Astrocyte (in vitro differentiated cells and primary cell): ENCODE results near the gene NECTIN1. TPM values are rescaled to one million over a fixed set of nuclear protein-coding genes. Genes with fewer than 3 reads are reported as not detected.

Source experiments
- DNase-seq: peaks from one replicate; pipeline ENCODE4 v3.0.0-alpha.2; 2010; ENCODE audit warnings: low read depth
- FAIRE-seq: peaks from 2 replicates; lab custom pipeline; 2011; peaks lifted over from hg19 to GRCh38; lab: Jason Lieb, UNC
- H2AFZ ChIP-seq: 2 replicates; pipeline ENCODE4 v1.6.0; 2012; ENCODE audit warnings: low read depth, low read length, inconsistent platforms
- H3K27ac ChIP-seq: 2 replicates; pipeline ENCODE4 v1.5.1; 2011; ENCODE audit warnings: low read depth, low read length, inconsistent platforms
- H3K27me3 ChIP-seq: 2 replicates; pipeline ENCODE4 v1.6.0; 2011; ENCODE audit warnings: low read length, inconsistent platforms; ENCODE audit not compliant: insufficient read depth
- H3K36me3 ChIP-seq: 2 replicates; pipeline ENCODE4 v1.5.1; 2011; ENCODE audit warnings: low read length, inconsistent platforms; ENCODE audit not compliant: insufficient read depth
- H3K4me1 ChIP-seq: 2 replicates; pipeline ENCODE4 v1.5.1; 2011; ENCODE audit warnings: low read length, inconsistent platforms; ENCODE audit not compliant: insufficient read depth
- H3K4me2 ChIP-seq: 2 replicates; pipeline ENCODE4 v1.6.0; 2012; ENCODE audit warnings: low read length, inconsistent platforms
- H3K4me3 ChIP-seq: 2 replicates; pipeline ENCODE4 v1.5.1; 2011; ENCODE audit warnings: low read depth, mild to moderate bottlenecking, low read length, inconsistent platforms; ENCODE audit not compliant: insufficient read depth
- H3K79me2 ChIP-seq: 2 replicates; pipeline ENCODE4 v1.6.0; 2012; ENCODE audit warnings: mild to moderate bottlenecking, low read length, inconsistent platforms; ENCODE audit not compliant: insufficient read depth
- H3K9ac ChIP-seq: 2 replicates; pipeline ENCODE4 v1.6.0; 2012; ENCODE audit warnings: mild to moderate bottlenecking, low read length, inconsistent platforms
- H3K9me3 ChIP-seq: 2 replicates; pipeline ENCODE4 v1.5.1; 2012; ENCODE audit warnings: low read depth, mild to moderate bottlenecking, low read length, inconsistent platforms; ENCODE audit not compliant: insufficient read depth
- H4K20me1 ChIP-seq: 2 replicates; pipeline ENCODE4 v1.6.0; 2012; ENCODE audit warnings: low read length, inconsistent platforms; ENCODE audit not compliant: insufficient read depth
- H3K27ac Mint-ChIP-seq: one replicate; pipeline ENCODE4 v1.8.0; 2021; ENCODE audit warnings: mild to moderate bottlenecking, mixed read lengths; ENCODE audit not compliant: unreplicated experiment
- H3K27me3 Mint-ChIP-seq: one replicate; pipeline ENCODE4 v1.8.0; 2021; ENCODE audit warnings: low read depth, mixed read lengths; ENCODE audit not compliant: unreplicated experiment
- H3K36me3 Mint-ChIP-seq: one replicate; pipeline ENCODE4 v1.8.0; 2021; ENCODE audit warnings: low read depth, mixed read lengths; ENCODE audit not compliant: unreplicated experiment
- H3K4me1 Mint-ChIP-seq: one replicate; pipeline ENCODE4 v1.8.0; 2021; ENCODE audit warnings: low read depth, mixed read lengths; ENCODE audit not compliant: unreplicated experiment
- H3K4me3 Mint-ChIP-seq: one replicate; pipeline ENCODE4 v1.8.0; 2021; ENCODE audit warnings: mild to moderate bottlenecking, moderate library complexity, mixed read lengths; ENCODE audit not compliant: unreplicated experiment
- H3K9me3 Mint-ChIP-seq: one replicate; pipeline ENCODE4 v1.8.0; 2021; ENCODE audit warnings: mild to moderate bottlenecking, mixed read lengths; ENCODE audit not compliant: unreplicated experiment
- CTCF ChIP-seq: IDR thresholded peaks from 2 replicates; pipeline ENCODE4 v1.5.1; 2011; ENCODE audit warnings: low read depth, mild to moderate bottlenecking, inconsistent platforms, low read length, moderate library complexity; ENCODE audit not compliant: insufficient read depth
- EZH2 ChIP-seq: IDR thresholded peaks from 2 replicates; pipeline ENCODE4 v1.6.1; 2012; ENCODE audit warnings: mild to moderate bottlenecking, low read length, inconsistent platforms; ENCODE audit not compliant: insufficient read depth
- total RNA-seq: library from RNA; stranded (reverse); gene quantifications from 2 replicates; pipeline ENCODE4 v1.2.1, GENCODE V29; 2021

NECTIN1 gene
- total RNA-seq, 1 donor from 2014 or later, result 17.7 TPM

DNA sequence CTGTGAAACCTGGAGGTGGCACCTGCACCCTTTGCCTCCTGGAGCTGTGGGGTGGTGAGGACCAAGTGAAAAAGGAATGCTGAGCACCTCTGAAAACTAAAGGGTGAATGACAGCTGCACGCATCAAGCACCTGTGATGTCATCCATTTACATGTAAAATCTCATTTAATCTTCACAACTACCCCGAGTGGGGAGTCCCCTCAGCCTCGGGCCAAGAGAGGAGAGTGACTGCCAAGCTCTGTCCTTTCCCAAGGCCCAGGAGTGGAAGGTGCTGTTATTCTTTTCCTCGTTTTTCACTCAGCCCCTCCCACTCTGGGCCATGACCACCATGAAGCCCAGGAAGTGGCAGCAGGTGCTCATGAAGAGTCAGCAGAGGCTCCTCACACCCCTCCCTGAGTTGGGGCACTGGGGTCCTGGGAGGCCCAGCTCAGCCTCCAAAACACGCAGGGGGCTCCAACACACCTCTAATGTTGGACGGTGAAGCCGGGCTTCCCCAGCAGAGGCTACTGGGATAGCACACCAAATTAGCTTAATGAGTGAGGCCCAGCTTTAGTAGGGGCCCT lies 35.7 kb downstream of the NECTIN1 start:
- TF ChIP-seq CTCF, result no peak
- TF ChIP-seq EZH2, result no peak
- FAIRE-seq (no peak), DNase-seq (no peak)
- H3K9ac ChIP-seq, result no peak overlapping the region
- H3K4me2 ChIP-seq, result no peak overlapping the region
- no peak overlapping the region for H3K4me3 ChIP-seq
- no peaks in the 10 kb centered on the region for H3K79me2 ChIP-seq
- peaks cover 20% of the 10 kb centered on the region for H3K4me1 Mint-ChIP-seq
- peaks cover 41% of the 10 kb centered on the region for H4K20me1 ChIP-seq
- H3K36me3 Mint-ChIP-seq, result no peaks in the 10 kb centered on the region
- peaks cover 26% of the 10 kb centered on the region for H3K27me3 Mint-ChIP-seq
- no peak overlapping the region for H3K27ac Mint-ChIP-seq
- no peak overlapping the region for H3K4me3 Mint-ChIP-seq
- no peaks in the 10 kb centered on the region for H3K9me3 ChIP-seq
- H3K36me3 ChIP-seq, result no peaks in the 10 kb centered on the region
- no peak overlapping the region for H3K27ac ChIP-seq
- no peaks in the 10 kb centered on the region for H3K9me3 Mint-ChIP-seq
- H3K4me1 ChIP-seq, result peaks cover 6% of the 10 kb centered on the region
- no peak overlapping the region for H2AFZ ChIP-seq
- no peaks in the 10 kb centered on the region for H3K27me3 ChIP-seq

GRCh38 chr11:119692540-119692820 lies 36.5 kb downstream of the NECTIN1 start:
- peaks cover 20% of the 10 kb centered on the region for H3K4me1 Mint-ChIP-seq
- Histone ChIP-seq H3K27me3 (no peaks in the 10 kb centered on the region), H3K4me2 (no peak overlapping the region), H3K79me2 (no peaks in the 10 kb centered on the region), H2AFZ (no peak overlapping the region), H3K9me3 (no peaks in the 10 kb centered on the region), H3K36me3 (no peaks in the 10 kb centered on the region), H3K9ac (no peak overlapping the region), H3K4me3 (no peak overlapping the region), H3K4me1 (peaks cover 6% of the 10 kb centered on the region), H4K20me1 (peaks cover 43% of the 10 kb centered on the region), H3K27ac (no peak overlapping the region)
- no peak for FAIRE-seq
- no peaks in the 10 kb centered on the region for H3K9me3 Mint-ChIP-seq
- H3K27ac Mint-ChIP-seq, result no peak overlapping the region
- peaks cover 31% of the 10 kb centered on the region for H3K27me3 Mint-ChIP-seq
- DNase-seq, result no peak
- no peaks in the 10 kb centered on the region for H3K36me3 Mint-ChIP-seq
- no peak overlapping the region for H3K4me3 Mint-ChIP-seq
- TF ChIP-seq EZH2 (no peak), CTCF (no peak)

DNA sequence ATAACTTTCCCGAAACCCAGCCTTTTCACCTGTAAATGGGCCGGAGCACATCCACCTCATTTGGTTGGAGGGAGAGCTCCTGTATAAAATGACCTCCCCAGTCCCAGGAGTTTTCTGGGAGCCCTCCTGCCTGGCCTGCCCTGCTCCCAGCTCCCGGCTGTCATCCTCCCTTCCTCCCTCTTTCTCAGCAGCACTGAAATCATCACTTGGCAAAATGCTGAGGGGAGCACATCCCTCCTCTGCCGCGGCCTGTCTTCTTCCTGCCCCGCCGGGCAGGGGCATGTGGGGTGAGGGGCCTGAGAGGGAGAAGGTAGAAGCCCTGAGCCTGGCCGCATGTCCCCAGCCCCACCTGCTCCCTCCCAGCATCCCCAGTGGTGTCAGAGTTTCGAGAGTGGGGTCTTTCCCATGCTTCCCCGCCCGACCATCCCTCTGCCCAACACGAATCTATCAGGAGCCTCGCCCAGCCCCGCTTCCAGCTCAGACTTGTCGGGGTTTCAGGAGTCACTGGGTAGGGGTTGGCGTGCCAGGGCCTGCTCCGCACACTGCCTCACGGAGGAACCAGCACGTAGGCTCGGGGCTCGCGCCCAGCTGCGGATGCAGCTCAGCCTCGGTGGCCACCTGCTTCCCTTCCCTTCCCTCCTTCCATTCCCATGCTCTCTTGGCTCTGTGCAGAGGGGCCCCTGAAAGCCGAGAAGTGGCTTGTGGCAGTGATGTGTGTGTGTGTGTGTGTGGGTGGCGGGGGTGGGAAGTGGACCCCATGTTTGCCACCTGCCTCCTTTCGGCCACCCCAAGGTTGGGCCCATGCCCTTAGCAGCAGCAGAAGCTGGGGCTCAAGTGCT lies 37.1 kb downstream of the NECTIN1 start:
- H3K79me2 ChIP-seq, result no peaks in the 10 kb centered on the region
- FAIRE-seq, result no peak

More for the DNA sequence above, 37.1 kb downstream of the NECTIN1 start:
- H3K9me3 Mint-ChIP-seq, result no peaks in the 10 kb centered on the region
- peaks cover 6% of the 10 kb centered on the region for H3K4me1 ChIP-seq
- no peaks in the 10 kb centered on the region for H3K27me3 ChIP-seq
- TF ChIP-seq EZH2, result no peak
- TF ChIP-seq CTCF, result no peak
- H3K4me2 ChIP-seq, result no peak overlapping the region
- H3K27ac Mint-ChIP-seq, result no peak overlapping the region
- H3K4me1 Mint-ChIP-seq, result peaks cover 20% of the 10 kb centered on the region
- H3K27me3 Mint-ChIP-seq, result peaks cover 35% of the 10 kb centered on the region
- no peak overlapping the region for H3K4me3 Mint-ChIP-seq
- no peaks in the 10 kb centered on the region for H3K36me3 ChIP-seq
- no peak for DNase-seq
- no peak overlapping the region for H2AFZ ChIP-seq
- no peaks in the 10 kb centered on the region for H3K9me3 ChIP-seq
- H4K20me1 ChIP-seq, result peaks cover 47% of the 10 kb centered on the region
- H3K4me3 ChIP-seq, result no peak overlapping the region
- H3K27ac ChIP-seq, result no peak overlapping the region
- no peak overlapping the region for H3K9ac ChIP-seq
- H3K36me3 Mint-ChIP-seq, result no peaks in the 10 kb centered on the region
